GM19193 (cell line): ENCODE results near the gene CPTP.
A peak's percentile ranks its signal among the peaks of the same experiment; 100 is the strongest.

Experiments
- POLR2A ChIP-seq: IDR thresholded peaks from 4 replicates; pipeline ENCODE4 v1.6.1; 2011; ENCODE audit not compliant: insufficient read depth, insufficient read length; ENCODE audit errors: extremely low read depth

CPTP gene

GRCh38 chr1:1364266-1364665 lies 39.7 kb downstream of the CPTP start:
- TF ChIP-seq POLR2A: no peak

GRCh38 chr1:1365875-1366698 lies 41.5 kb downstream of the CPTP start:
- TF ChIP-seq POLR2A: no peak

DNA sequence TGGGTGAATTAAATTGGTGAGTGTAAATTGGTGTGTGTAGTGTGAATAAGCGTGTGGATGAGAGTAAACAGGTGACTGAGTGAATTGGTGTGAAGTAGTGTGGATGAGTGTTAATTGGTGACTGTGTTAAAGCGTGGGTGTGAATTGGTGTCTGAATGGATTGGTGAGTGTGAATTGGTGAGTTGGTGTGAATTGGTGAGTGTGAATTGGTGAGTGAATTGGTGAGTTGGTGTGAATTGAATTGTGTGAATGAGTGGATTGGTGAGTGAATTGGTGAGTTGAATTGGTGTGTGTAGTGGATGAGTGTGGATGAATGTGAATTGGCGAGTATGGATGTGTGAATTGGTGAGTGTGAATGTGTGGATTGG lies 42.1 kb downstream of the CPTP start:
- TF ChIP-seq POLR2A: no peak

DNA sequence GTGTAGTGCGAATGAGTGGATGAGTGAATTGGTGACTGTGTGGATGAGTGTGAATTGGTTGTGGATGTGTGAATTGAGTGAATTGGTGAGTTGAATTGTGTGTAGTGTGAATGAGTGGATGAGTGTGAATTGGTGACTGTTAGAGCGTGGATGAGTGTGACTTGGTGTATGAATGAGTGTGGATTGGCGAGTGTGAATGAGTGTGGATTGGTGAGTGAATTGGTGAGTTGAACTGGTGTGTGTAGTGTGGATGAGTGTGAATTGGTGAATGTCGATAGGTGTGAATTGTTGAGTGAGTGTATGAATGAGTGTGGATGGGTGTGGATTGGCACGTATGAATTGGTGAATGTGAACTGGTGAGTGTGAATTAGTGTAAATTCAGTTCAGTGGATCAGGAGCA lies 42.7 kb downstream of the CPTP start:
- TF ChIP-seq POLR2A: no peak

- TF ChIP-seq POLR2A: no peak
These were observed 46.2 kb downstream of the CPTP start for GRCh38 chr1:1370771-1371300.

DNA sequence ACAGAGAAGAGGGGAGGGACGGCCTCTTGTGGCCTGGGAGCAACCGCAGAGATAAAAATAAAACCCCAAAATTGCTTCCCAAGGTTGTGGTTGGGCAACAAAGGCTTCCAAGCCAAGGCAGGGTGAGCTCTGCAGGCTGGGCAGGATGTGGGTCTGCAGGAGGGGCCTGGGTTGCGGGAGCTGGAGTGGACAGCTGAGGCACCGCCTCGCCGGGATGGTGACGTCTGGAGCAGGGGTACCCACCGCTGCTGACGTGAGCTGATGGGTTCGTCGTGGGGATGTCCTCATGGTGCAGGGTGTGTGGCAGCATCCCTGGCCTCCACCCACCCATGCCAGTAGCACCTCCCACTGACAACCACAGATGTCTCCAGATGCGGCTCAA lies 46.8 kb downstream of the CPTP start:
- TF ChIP-seq POLR2A: no peak

GRCh38 chr1:1371746-1372711 lies 47.4 kb downstream of the CPTP start:
- no peak for TF ChIP-seq POLR2A

GRCh38 chr1:1373051-1373814 lies 48.6 kb downstream of the CPTP start:
- TF ChIP-seq POLR2A: no peak

- TF ChIP-seq POLR2A: no peak
These were observed 49.4 kb downstream of the CPTP start for GRCh38 chr1:1373815-1374588.

GRCh38 chr1:1374589-1374928 lies 50.0 kb downstream of the CPTP start:
- TF ChIP-seq POLR2A: no peak

- TF ChIP-seq POLR2A: peak; percentile 63
These were observed 50.5 kb downstream of the CPTP start, which contains the start of gene AURKAIP1 for GRCh38 chr1:1374929-1375662. Gene AURKAIP1 (minus strand): TSS chr1:1375207. CDS start chr1:1374756, 451 bp downstream.

- no peak for TF ChIP-seq POLR2A
These were observed 52.1 kb downstream of the CPTP start for GRCh38 chr1:1376551-1377226.
